OCI-LY7 (cell line): ENCODE measurements around the gene SLC22A12.

ENCODE experiments used
- CTCF ChIP-seq: fragments of 200-600 bp; sonication (generic); conservative IDR thresholded peaks from 2 replicates; pipeline ENCODE4 v1.5.1; 2014; ENCODE audit warnings: mild to moderate bottlenecking, antibody characterized with exemption, low read length, moderate library complexity, mixed read lengths
- EZH2phosphoT487 ChIP-seq: fragments of 200-600 bp; sonication (generic); IDR thresholded peaks from 2 replicates; pipeline ENCODE4 v1.6.1; 2018; ENCODE audit warnings: low read depth, borderline replicate concordance, mild to moderate bottlenecking, mixed run types, antibody characterized with exemption, low read length, moderate library complexity, mixed read lengths

GRCh38 chr11:64614917-64615316, 23.9 kb downstream of the SLC22A12 start:
- TF ChIP-seq CTCF: no peak
- TF ChIP-seq EZH2phosphoT487: no peak
